H9 (cell line): ENCODE data around the gene KIF4A. TPM values are rescaled to one million over a fixed set of nuclear protein-coding genes. Genes with fewer than 3 reads are reported as not detected.

ENCODE experiments used
- DNase-seq: peaks from one replicate; pipeline ENCODE4 v3.0.0-alpha.2; 2017
- H2AFZ ChIP-seq: one replicate; pipeline ENCODE4 v1.6.1; 2013; ENCODE audit warnings: mild to moderate bottlenecking, low read length, control low read depth, moderate library complexity
- H2AK5ac ChIP-seq: 2 replicates; pipeline ENCODE4 v1.6.1; 2013; ENCODE audit warnings: low read length, control low read depth, mixed read lengths; ENCODE audit not compliant: insufficient read length
- H2BK120ac ChIP-seq: one replicate; pipeline ENCODE4 v1.6.1; 2013; ENCODE audit warnings: low read depth, mild to moderate bottlenecking, low read length, control low read depth, inconsistent platforms; ENCODE audit not compliant: poor library complexity, severe bottlenecking
- H2BK12ac ChIP-seq: 2 replicates; pipeline ENCODE4 v1.6.1; 2013; ENCODE audit warnings: low read length, control low read depth, mixed read lengths, low read depth; ENCODE audit not compliant: insufficient read length
- H2BK15ac ChIP-seq: 2 replicates; pipeline ENCODE4 v1.6.1; 2013; ENCODE audit warnings: low read depth, low read length, control low read depth
- H2BK20ac ChIP-seq: one replicate; pipeline ENCODE4 v1.6.1; 2013; ENCODE audit warnings: low read depth, mild to moderate bottlenecking, low read length, control low read depth, inconsistent platforms; ENCODE audit not compliant: poor library complexity, severe bottlenecking
- H2BK5ac ChIP-seq: 2 replicates; pipeline ENCODE4 v1.6.1; 2013; ENCODE audit warnings: low read length, control low read depth, mixed read lengths; ENCODE audit not compliant: insufficient read length
- H3K14ac ChIP-seq: 2 replicates; pipeline ENCODE4 v1.6.1; 2013; ENCODE audit warnings: low read length, control low read depth; ENCODE audit not compliant: insufficient read depth
- H3K18ac ChIP-seq: 2 replicates; pipeline ENCODE4 v1.6.1; 2013; ENCODE audit warnings: low read depth, mild to moderate bottlenecking, mixed read lengths, low read length, control low read depth; ENCODE audit not compliant: insufficient read length
- H3K23ac ChIP-seq: 2 replicates; pipeline ENCODE4 v1.6.1; 2013; ENCODE audit warnings: low read length, control low read depth, mixed read lengths, low read depth; ENCODE audit not compliant: insufficient read length
- H3K23me2 ChIP-seq: 2 replicates; pipeline ENCODE4 v1.6.1; 2013; ENCODE audit warnings: low read depth, mild to moderate bottlenecking, mixed read lengths, low read length, control low read depth; ENCODE audit not compliant: insufficient read length, poor library complexity, severe bottlenecking
- H3K27ac ChIP-seq: 2 replicates; pipeline ENCODE4 v1.5.1; 2013; ENCODE audit warnings: low read length, control low read depth, mixed read lengths, low read depth; ENCODE audit not compliant: insufficient read length
- H3K27me3 ChIP-seq: 2 replicates; pipeline ENCODE4 v1.6.1; 2013; ENCODE audit warnings: low read length, control low read depth, inconsistent platforms; ENCODE audit not compliant: insufficient read depth
- H3K4ac ChIP-seq: 2 replicates; pipeline ENCODE4 v1.6.1; 2013; ENCODE audit warnings: low read depth, mild to moderate bottlenecking, control low read depth, inconsistent platforms, low read length, moderate library complexity
- H3K4me1 ChIP-seq: 2 replicates; pipeline ENCODE4 v1.6.1; 2013; ENCODE audit warnings: low read length, control low read depth, inconsistent platforms; ENCODE audit not compliant: insufficient read depth
- H3K4me2 ChIP-seq: 2 replicates; pipeline ENCODE4 v1.6.1; 2013; ENCODE audit warnings: low read length, control low read depth, mixed read lengths; ENCODE audit not compliant: insufficient read length, insufficient read depth
- H3K56ac ChIP-seq: 2 replicates; pipeline ENCODE4 v1.6.1; 2013; ENCODE audit warnings: low read depth, mild to moderate bottlenecking, mixed read lengths, low read length, control low read depth; ENCODE audit not compliant: insufficient read length
- H3K79me1 ChIP-seq: 2 replicates; pipeline ENCODE4 v1.6.1; 2013; ENCODE audit warnings: low read depth, mild to moderate bottlenecking, moderate library complexity, low read length, control low read depth, inconsistent platforms; ENCODE audit not compliant: insufficient read depth, poor library complexity, severe bottlenecking
- H3K79me2 ChIP-seq: 2 replicates; pipeline ENCODE4 v1.6.1; 2013; ENCODE audit warnings: low read length, control low read depth, inconsistent platforms; ENCODE audit not compliant: insufficient read depth
- H3K9ac ChIP-seq: 2 replicates; pipeline ENCODE4 v1.6.1; 2013; ENCODE audit warnings: low read length, control low read depth, mixed read lengths; ENCODE audit not compliant: insufficient read length; ENCODE audit errors: extremely low read depth
- H3K9me3 ChIP-seq: one replicate; pipeline ENCODE4 v1.6.1; 2013; ENCODE audit warnings: low read depth, low read length, inconsistent platforms; ENCODE audit not compliant: control insufficient read depth
- H3T11ph ChIP-seq: one replicate; pipeline ENCODE4 v1.6.1; 2013; ENCODE audit warnings: mild to moderate bottlenecking, low read length, control low read depth, inconsistent platforms
- H4K20me1 ChIP-seq: one replicate; pipeline ENCODE4 v1.6.1; 2013; ENCODE audit not compliant: control insufficient read depth, insufficient read length, insufficient read depth
- H4K5ac ChIP-seq: 2 replicates; pipeline ENCODE4 v1.6.1; 2013; ENCODE audit warnings: low read depth, mild to moderate bottlenecking, mixed read lengths, low read length, control low read depth; ENCODE audit not compliant: insufficient read length
- H4K8ac ChIP-seq: replicated peaks from 2 replicates; pipeline ENCODE4 v1.6.1; 2013; ENCODE audit warnings: low read length, control low read depth, mixed read lengths, low read depth; ENCODE audit not compliant: insufficient read length
- H4K91ac ChIP-seq: 2 replicates; pipeline ENCODE4 v1.6.1; 2013; ENCODE audit warnings: low read depth, mild to moderate bottlenecking, moderate library complexity, mixed read lengths, low read length, control low read depth; ENCODE audit not compliant: insufficient read length
- H3K27ac Mint-ChIP-seq, 3 experiments: 2 replicates in 2 of 3; 3 replicates in 1 of 3; pipeline ENCODE4 v1.8.0; 2020 to 2021; ENCODE audit warnings: mixed read lengths in 3 of 3, mild to moderate bottlenecking in 1 of 3, moderate library complexity in 1 of 3
- H3K27me3 Mint-ChIP-seq: 2 replicates; pipeline ENCODE4 v1.8.0; 2021; ENCODE audit warnings: low read depth, mild to moderate bottlenecking, moderate library complexity, mixed read lengths
- H3K36me3 Mint-ChIP-seq, 3 experiments: 2 replicates in 2 of 3; 3 replicates in 1 of 3; pipeline ENCODE4 v1.8.0; 2020 to 2021; ENCODE audit warnings: low read depth in 3 of 3, mixed read lengths in 3 of 3; ENCODE audit not compliant: insufficient read depth in 1 of 3
- H3K4me1 Mint-ChIP-seq, 2 experiments: 2 replicates each; pipeline ENCODE4 v1.8.0; 2020; ENCODE audit warnings: mixed read lengths in 2 of 2
- H3K4me3 Mint-ChIP-seq, 2 experiments: 2 replicates in 1 of 2; 3 replicates in 1 of 2; pipeline ENCODE4 v1.8.0; 2020 to 2021; ENCODE audit warnings: mild to moderate bottlenecking in 2 of 2, mixed read lengths in 2 of 2, moderate library complexity in 1 of 2
- H3K9me3 Mint-ChIP-seq, 2 experiments: 2 replicates in 1 of 2; 3 replicates in 1 of 2; pipeline ENCODE4 v1.8.0; 2020; ENCODE audit warnings: mild to moderate bottlenecking in 2 of 2, mixed read lengths in 2 of 2, moderate library complexity in 1 of 2
- whole genome bisulfite sequencing: extraction: QIAGEN DNeasy Blood & Tissue Kit; methylation state at CpG from one replicate; pipeline ENCODE4 v1.1.7; 2013; ENCODE audit warnings: missing lambda C conversion rate, low lambda C conversion rate, mixed read lengths; ENCODE audit not compliant: insufficient read length; ENCODE audit errors: extremely low coverage; 5-methylcytosine and 5-hydroxymethylcytosine counted together
- total RNA-seq: library from RNA; stranded (reverse); gene quantifications from 2 replicates; pipeline ENCODE4 v1.2.1, GENCODE V29; 2021
- TF ChIP-seq, protein P1 (sequence below): fragments of 200-600 bp; sonication (generic); conservative IDR thresholded peaks from 3 replicates; pipeline ENCODE4 v1.8.0; 2021; ENCODE audit warnings: antibody characterized with exemption, mild to moderate bottlenecking

The KIF4A gene
- total RNA-seq, 1 experiment from 2014 or later, result 41.8 TPM

DNA sequence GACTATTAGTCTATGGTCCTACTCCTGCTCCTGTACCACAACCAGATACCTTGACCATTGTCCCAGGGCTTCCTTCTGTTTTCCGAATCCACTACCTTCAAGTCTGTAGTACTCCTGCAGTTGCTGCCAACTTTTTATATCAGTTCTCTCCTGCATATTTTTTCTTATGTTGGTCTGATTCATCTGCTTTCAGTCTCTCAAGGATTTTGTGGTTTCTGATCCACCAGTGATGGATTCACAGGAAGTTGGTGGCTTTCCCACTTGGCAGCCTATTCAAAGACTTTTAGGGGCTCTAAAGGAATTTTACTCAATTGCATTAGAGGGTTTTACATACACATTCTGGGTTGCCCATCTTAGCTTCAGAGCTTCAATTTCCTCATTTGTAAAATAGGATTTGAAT lies 23.6 kb downstream of the KIF4A start:
- no peak overlapping the region for H2BK15ac ChIP-seq
- H3K23me2 ChIP-seq, result no peaks in the 10 kb centered on the region
- H2BK5ac ChIP-seq, result no peak overlapping the region
- no peak overlapping the region for H3K14ac ChIP-seq
- no peak overlapping the region for H2AK5ac ChIP-seq
- no peak overlapping the region for H4K5ac ChIP-seq
- H3K9me3 Mint-ChIP-seq, result peaks cover 48 to 62% of the 10 kb centered on the region in 2 experiments
- no peaks in the 10 kb centered on the region for H4K20me1 ChIP-seq
- no peaks in the 10 kb centered on the region for H3K79me2 ChIP-seq
- H3K18ac ChIP-seq, result no peak overlapping the region
- no peaks in the 10 kb centered on the region for H3K79me1 ChIP-seq
- H2BK12ac ChIP-seq, result no peak overlapping the region
- H3K27ac ChIP-seq, result no peak overlapping the region
- TF ChIP-seq, protein P1, sequence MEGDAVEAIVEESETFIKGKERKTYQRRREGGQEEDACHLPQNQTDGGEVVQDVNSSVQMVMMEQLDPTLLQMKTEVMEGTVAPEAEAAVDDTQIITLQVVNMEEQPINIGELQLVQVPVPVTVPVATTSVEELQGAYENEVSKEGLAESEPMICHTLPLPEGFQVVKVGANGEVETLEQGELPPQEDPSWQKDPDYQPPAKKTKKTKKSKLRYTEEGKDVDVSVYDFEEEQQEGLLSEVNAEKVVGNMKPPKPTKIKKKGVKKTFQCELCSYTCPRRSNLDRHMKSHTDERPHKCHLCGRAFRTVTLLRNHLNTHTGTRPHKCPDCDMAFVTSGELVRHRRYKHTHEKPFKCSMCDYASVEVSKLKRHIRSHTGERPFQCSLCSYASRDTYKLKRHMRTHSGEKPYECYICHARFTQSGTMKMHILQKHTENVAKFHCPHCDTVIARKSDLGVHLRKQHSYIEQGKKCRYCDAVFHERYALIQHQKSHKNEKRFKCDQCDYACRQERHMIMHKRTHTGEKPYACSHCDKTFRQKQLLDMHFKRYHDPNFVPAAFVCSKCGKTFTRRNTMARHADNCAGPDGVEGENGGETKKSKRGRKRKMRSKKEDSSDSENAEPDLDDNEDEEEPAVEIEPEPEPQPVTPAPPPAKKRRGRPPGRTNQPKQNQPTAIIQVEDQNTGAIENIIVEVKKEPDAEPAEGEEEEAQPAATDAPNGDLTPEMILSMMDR, result no peak
- H3K4me2 ChIP-seq, result no peak overlapping the region
- no peaks in the 10 kb centered on the region for H3K9me3 ChIP-seq
- no peaks in the 10 kb centered on the region for H3K27me3 ChIP-seq
- H3K4ac ChIP-seq, result no peak overlapping the region
- no peak overlapping the region for H2AFZ ChIP-seq
- no peak overlapping the region for H2BK20ac ChIP-seq
- peaks cover 6 to 56% (median 36%) of the 10 kb centered on the region in 3 experiments for H3K36me3 Mint-ChIP-seq
- no peak for DNase-seq
- H3K27ac Mint-ChIP-seq, result no peak overlapping the region
- no peak overlapping the region for H3K56ac ChIP-seq
- H3K9ac ChIP-seq, result no peak overlapping the region
- H3T11ph ChIP-seq, result no peak overlapping the region
- H3K27me3 Mint-ChIP-seq, result no peaks in the 10 kb centered on the region
- H3K4me1 ChIP-seq, result no peaks in the 10 kb centered on the region
- WGBS, result no CpG with 5 or more reads among the region's 1 CpG
- no peak overlapping the region for H2BK120ac ChIP-seq
- no peak overlapping the region for H4K91ac ChIP-seq
- no peak overlapping the region for H4K8ac ChIP-seq
- no peak overlapping the region for H3K4me3 Mint-ChIP-seq
- no peak overlapping the region for H3K23ac ChIP-seq
- H3K4me1 Mint-ChIP-seq, result no peaks in the 10 kb centered on the region
